Loucy (cell line): ENCODE results near the gene MLIP.

Experiments used
- CTCF ChIP-seq: fragments of 200-600 bp; sonication (generic); conservative IDR thresholded peaks from 2 replicates; pipeline ENCODE4 v1.5.1; 2014; ENCODE audit warnings: mild to moderate bottlenecking, antibody characterized with exemption, low read length
- EZH2phosphoT487 ChIP-seq: fragments of 200-600 bp; IDR thresholded peaks from 2 replicates; pipeline ENCODE4 v1.6.1; 2018; ENCODE audit warnings: antibody characterized with exemption, mild to moderate bottlenecking, moderate library complexity, borderline replicate concordance

GRCh38 chr6:54195637-54196036 lies 84.4 kb downstream of the MLIP start:
- TF ChIP-seq CTCF (no peak), EZH2phosphoT487 (no peak)
